ENCODE measurements around the gene ITPR1. TPM values are rescaled to one million over a fixed set of nuclear protein-coding genes. Genes with fewer than 3 reads are reported as not detected.

The ITPR1 gene
- total RNA-seq, 4 donors from 2014 or later: 9.5 to 24.1 (median 17.5) TPM

GRCh38 chr3:4820296-4821121 lies 327.4 kb downstream of the ITPR1 start:
- TF ChIP-seq POLR2A (IDR thresholded peaks at IDR 0.05): no peak
- TF ChIP-seq, protein P1, sequence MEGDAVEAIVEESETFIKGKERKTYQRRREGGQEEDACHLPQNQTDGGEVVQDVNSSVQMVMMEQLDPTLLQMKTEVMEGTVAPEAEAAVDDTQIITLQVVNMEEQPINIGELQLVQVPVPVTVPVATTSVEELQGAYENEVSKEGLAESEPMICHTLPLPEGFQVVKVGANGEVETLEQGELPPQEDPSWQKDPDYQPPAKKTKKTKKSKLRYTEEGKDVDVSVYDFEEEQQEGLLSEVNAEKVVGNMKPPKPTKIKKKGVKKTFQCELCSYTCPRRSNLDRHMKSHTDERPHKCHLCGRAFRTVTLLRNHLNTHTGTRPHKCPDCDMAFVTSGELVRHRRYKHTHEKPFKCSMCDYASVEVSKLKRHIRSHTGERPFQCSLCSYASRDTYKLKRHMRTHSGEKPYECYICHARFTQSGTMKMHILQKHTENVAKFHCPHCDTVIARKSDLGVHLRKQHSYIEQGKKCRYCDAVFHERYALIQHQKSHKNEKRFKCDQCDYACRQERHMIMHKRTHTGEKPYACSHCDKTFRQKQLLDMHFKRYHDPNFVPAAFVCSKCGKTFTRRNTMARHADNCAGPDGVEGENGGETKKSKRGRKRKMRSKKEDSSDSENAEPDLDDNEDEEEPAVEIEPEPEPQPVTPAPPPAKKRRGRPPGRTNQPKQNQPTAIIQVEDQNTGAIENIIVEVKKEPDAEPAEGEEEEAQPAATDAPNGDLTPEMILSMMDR (IDR thresholded peaks at IDR 0.05): no peak
- no peak for DNase-seq (ENCODE audit: low spot score in 2 of 2)
- WGBS, 2 donors: 96 to 97% methylated on average over 16 to 17 of the region's 17 CpGs
- intact Hi-C loops (cut with DNase I; ENCODE audit: low total_unique reads): no loop called here
- H3K4me3 ChIP-seq (ENCODE audit: low read depth, poor library complexity, severe bottlenecking): no peak overlapping the region

DNA sequence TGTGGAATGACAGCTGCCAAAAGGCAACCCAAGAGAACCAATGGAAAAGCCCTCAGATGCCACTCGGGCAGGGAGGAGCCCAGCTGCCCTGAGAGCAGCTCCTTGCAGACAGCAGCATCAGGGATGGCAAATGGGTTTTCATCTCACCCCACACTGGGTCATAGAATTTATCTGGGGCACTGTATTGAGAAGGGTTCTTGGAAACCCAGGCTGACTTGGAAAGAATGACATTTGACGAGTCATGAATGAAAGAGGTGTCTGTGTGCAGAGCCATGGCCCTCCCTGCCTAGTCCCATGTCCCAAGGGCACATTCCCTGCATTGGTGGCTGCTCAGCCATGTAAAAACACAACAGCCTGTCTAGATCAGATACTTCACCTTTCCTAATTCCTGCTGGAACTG lies 328.2 kb downstream of the ITPR1 start:
- no peak overlapping the region for H3K4me3 ChIP-seq (ENCODE audit: low read depth, poor library complexity, severe bottlenecking)
- intact Hi-C loops (cut with DNase I; ENCODE audit: low total_unique reads): no loop called here
- TF ChIP-seq POLR2A (IDR thresholded peaks at IDR 0.05): no peak
- TF ChIP-seq, protein P1 (IDR thresholded peaks at IDR 0.05): no peak
- no peak for DNase-seq (ENCODE audit: low spot score in 2 of 2)
- 69 to 73% methylated on average over 2 of the region's 2 CpGs for WGBS, 2 donors

- DNase-seq (ENCODE audit: low spot score in 2 of 2): no peak
- 79 to 88% methylated on average over 11 of the region's 11 CpGs for WGBS, 2 donors
- TF ChIP-seq, protein P1 (IDR thresholded peaks at IDR 0.05): no peak
- TF ChIP-seq POLR2A (IDR thresholded peaks at IDR 0.05): no peak
- intact Hi-C loops (cut with DNase I; ENCODE audit: low total_unique reads): no loop called here
- no peak overlapping the region for H3K4me3 ChIP-seq (ENCODE audit: low read depth, poor library complexity, severe bottlenecking)
Observed at GRCh38 chr3:4821975-4822374, 328.8 kb downstream of the ITPR1 start.

GRCh38 chr3:4822568-4822967 lies 329.4 kb downstream of the ITPR1 start:
- no peak for DNase-seq (ENCODE audit: low spot score in 2 of 2)
- WGBS, 2 donors: 92 to 96% methylated on average over 6 of the region's 6 CpGs
- no peak for TF ChIP-seq POLR2A (IDR thresholded peaks at IDR 0.05)
- TF ChIP-seq, protein P1 (IDR thresholded peaks at IDR 0.05): no peak
- H3K4me3 ChIP-seq (ENCODE audit: low read depth, poor library complexity, severe bottlenecking): no peak overlapping the region
- intact Hi-C loops (cut with DNase I; ENCODE audit: low total_unique reads): no loop called here

DNA sequence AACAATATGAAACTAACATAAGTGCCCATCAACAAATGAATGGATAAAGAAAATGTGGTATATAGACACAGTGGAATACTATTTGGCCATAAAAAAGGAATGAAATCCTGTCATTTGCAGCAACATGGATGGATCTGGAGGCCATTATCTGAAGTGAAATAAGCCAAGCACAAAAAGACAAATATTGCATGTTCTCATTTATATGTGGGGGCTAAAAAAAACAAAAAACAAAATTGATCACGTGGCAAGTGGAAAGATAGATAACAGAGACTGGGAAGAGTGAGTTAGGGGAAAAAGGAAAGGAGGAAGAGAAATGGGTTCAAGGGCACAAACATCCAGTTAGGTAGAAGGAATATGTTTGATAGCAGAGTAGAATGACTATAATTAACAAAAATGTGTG lies 330.2 kb downstream of the ITPR1 start:
- 97 to 100% methylated on average over 1 of the region's 1 CpG for WGBS, 2 donors
- no peak overlapping the region for H3K4me3 ChIP-seq (ENCODE audit: low read depth, poor library complexity, severe bottlenecking)
- intact Hi-C loops (cut with DNase I; ENCODE audit: low total_unique reads): no loop called here
- TF ChIP-seq, protein P1 (IDR thresholded peaks at IDR 0.05): no peak
- no peak for TF ChIP-seq POLR2A (IDR thresholded peaks at IDR 0.05)
- DNase-seq (ENCODE audit: low spot score in 2 of 2): no peak
